ENCODE measurements around the gene FAM98C. TPM values are rescaled to one million over a fixed set of nuclear protein-coding genes. Genes with fewer than 3 reads are reported as not detected.

The FAM98C gene
- total RNA-seq, 1 experiment from 2014 or later: 10.2 TPM

DNA sequence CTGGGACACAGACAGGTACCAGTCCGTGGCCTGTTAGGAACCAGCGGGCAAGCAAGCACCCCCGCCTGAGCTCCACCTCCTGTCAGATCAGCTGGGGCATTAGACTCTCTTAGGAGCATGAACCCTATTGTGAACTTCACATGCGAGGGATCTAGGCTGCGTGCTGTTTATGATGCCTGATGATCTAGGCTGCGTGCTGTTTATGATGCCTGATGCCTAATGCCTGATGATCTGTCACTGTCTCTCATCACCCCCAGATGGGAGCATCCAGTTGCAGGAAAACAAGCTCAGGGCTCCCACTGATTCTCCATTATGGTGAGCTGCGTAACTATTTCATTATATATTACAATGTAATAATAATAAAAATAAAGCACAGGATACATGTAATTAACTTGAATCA lies 19.5 kb downstream of the FAM98C start:
- no peak for ATAC-seq
- Mint-ChIP-seq H3K27me3 (ENCODE audit: low read depth) (peaks cover 21% of the 10 kb centered on the region), H3K4me3 (no peak overlapping the region), H3K27ac (no peak overlapping the region), H3K9me3 (no peaks in the 10 kb centered on the region), H3K4me1 (peaks cover 22% of the 10 kb centered on the region), H3K36me3 (no peaks in the 10 kb centered on the region)
- CTCF ChIA-PET: interaction anchor here (1.0 to 7.7 kb wide), 2 partner anchors 12 to 19 kb away, joined by 3 to 55 read pairs; partner anchors contain the start of gene FAM98C
- POLR2A ChIA-PET: interaction anchor here (0.6 kb wide), 1 partner anchor 10 kb away, joined by 3 read pairs; no protein-coding TSS in a partner anchor
- no peak for DNase-seq (ENCODE audit: low spot score)
- TF ChIP-seq ATF6 (CRISPR knock-in tag; IDR thresholded peaks at IDR 0.05) (no peak), FOXP4 (CRISPR knock-in tag; IDR thresholded peaks at IDR 0.05) (no peak), SP1 (CRISPR knock-in tag; conservative IDR thresholded peaks at IDR 0.05) (no peak), ESRRA (CRISPR knock-in tag; IDR thresholded peaks at IDR 0.05; ENCODE audit: borderline replicate concordance) (no peak), E2F1 (CRISPR knock-in tag; IDR thresholded peaks at IDR 0.05) (no peak), KAT7 (CRISPR knock-in tag; IDR thresholded peaks at IDR 0.05; ENCODE audit: borderline replicate concordance) (no peak), ZMAT4 (CRISPR knock-in tag; IDR thresholded peaks at IDR 0.05) (no peak), ZNF121 (CRISPR knock-in tag; IDR thresholded peaks at IDR 0.05) (no peak), ZNF416 (CRISPR knock-in tag; IDR thresholded peaks at IDR 0.05) (no peak)
- TF ChIP-seq, protein P1, sequence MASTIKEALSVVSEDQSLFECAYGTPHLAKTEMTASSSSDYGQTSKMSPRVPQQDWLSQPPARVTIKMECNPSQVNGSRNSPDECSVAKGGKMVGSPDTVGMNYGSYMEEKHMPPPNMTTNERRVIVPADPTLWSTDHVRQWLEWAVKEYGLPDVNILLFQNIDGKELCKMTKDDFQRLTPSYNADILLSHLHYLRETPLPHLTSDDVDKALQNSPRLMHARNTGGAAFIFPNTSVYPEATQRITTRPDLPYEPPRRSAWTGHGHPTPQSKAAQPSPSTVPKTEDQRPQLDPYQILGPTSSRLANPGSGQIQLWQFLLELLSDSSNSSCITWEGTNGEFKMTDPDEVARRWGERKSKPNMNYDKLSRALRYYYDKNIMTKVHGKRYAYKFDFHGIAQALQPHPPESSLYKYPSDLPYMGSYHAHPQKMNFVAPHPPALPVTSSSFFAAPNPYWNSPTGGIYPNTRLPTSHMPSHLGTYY (CRISPR knock-in tag; IDR thresholded peaks at IDR 0.05): no peak

DNA sequence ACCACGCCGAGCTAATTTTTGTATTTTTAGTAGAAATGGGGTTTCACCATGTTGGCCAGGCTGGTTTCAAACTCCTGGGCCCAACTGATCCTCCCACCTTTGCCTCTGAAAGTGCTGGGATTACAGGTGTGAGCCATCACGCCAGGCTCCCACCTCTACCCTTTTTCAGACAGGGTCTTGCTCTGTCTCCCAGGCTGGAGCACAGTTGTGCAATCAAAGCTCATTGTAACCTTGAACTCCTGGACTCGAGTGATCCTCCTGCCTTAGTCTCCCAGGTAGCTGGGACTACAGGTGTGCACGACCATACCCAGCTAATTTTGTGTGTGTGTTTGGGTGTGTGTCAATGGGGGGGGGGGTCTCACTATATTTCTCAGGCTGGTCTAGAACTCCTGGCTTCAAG lies 21.4 kb downstream of the FAM98C start:
- POLR2A ChIA-PET: no interaction called here
- Mint-ChIP-seq H3K27me3 (ENCODE audit: low read depth) (peaks cover 8% of the 10 kb centered on the region), H3K36me3 (no peaks in the 10 kb centered on the region), H3K4me3 (no peak overlapping the region), H3K9me3 (no peaks in the 10 kb centered on the region), H3K27ac (no peak overlapping the region), H3K4me1 (peaks cover 16% of the 10 kb centered on the region)
- CTCF ChIA-PET: interaction anchor here (0.7 to 4.3 kb wide), 2 partner anchors 15 to 21 kb away, joined by 3 to 49 read pairs; partner anchors contain the start of gene FAM98C
- ATAC-seq: no peak
- DNase-seq (ENCODE audit: low spot score): no peak
- TF ChIP-seq ZNF232 (CRISPR knock-in tag; IDR thresholded peaks at IDR 0.05): no peak
- TF ChIP-seq KAT7 (CRISPR knock-in tag; IDR thresholded peaks at IDR 0.05; ENCODE audit: borderline replicate concordance): no peak
- TF ChIP-seq, protein P2, sequence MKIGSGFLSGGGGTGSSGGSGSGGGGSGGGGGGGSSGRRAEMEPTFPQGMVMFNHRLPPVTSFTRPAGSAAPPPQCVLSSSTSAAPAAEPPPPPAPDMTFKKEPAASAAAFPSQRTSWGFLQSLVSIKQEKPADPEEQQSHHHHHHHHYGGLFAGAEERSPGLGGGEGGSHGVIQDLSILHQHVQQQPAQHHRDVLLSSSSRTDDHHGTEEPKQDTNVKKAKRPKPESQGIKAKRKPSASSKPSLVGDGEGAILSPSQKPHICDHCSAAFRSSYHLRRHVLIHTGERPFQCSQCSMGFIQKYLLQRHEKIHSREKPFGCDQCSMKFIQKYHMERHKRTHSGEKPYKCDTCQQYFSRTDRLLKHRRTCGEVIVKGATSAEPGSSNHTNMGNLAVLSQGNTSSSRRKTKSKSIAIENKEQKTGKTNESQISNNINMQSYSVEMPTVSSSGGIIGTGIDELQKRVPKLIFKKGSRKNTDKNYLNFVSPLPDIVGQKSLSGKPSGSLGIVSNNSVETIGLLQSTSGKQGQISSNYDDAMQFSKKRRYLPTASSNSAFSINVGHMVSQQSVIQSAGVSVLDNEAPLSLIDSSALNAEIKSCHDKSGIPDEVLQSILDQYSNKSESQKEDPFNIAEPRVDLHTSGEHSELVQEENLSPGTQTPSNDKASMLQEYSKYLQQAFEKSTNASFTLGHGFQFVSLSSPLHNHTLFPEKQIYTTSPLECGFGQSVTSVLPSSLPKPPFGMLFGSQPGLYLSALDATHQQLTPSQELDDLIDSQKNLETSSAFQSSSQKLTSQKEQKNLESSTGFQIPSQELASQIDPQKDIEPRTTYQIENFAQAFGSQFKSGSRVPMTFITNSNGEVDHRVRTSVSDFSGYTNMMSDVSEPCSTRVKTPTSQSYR (CRISPR knock-in tag; IDR thresholded peaks at IDR 0.05): no peak
- no peak for TF ChIP-seq IRF2 (CRISPR knock-in tag; IDR thresholded peaks at IDR 0.05; ENCODE audit: borderline replicate concordance, low read depth)
- no peak for TF ChIP-seq ZMAT4 (CRISPR knock-in tag; IDR thresholded peaks at IDR 0.05)
- no peak for TF ChIP-seq NR1H2 (CRISPR knock-in tag; IDR thresholded peaks at IDR 0.05)
- TF ChIP-seq, protein P3, sequence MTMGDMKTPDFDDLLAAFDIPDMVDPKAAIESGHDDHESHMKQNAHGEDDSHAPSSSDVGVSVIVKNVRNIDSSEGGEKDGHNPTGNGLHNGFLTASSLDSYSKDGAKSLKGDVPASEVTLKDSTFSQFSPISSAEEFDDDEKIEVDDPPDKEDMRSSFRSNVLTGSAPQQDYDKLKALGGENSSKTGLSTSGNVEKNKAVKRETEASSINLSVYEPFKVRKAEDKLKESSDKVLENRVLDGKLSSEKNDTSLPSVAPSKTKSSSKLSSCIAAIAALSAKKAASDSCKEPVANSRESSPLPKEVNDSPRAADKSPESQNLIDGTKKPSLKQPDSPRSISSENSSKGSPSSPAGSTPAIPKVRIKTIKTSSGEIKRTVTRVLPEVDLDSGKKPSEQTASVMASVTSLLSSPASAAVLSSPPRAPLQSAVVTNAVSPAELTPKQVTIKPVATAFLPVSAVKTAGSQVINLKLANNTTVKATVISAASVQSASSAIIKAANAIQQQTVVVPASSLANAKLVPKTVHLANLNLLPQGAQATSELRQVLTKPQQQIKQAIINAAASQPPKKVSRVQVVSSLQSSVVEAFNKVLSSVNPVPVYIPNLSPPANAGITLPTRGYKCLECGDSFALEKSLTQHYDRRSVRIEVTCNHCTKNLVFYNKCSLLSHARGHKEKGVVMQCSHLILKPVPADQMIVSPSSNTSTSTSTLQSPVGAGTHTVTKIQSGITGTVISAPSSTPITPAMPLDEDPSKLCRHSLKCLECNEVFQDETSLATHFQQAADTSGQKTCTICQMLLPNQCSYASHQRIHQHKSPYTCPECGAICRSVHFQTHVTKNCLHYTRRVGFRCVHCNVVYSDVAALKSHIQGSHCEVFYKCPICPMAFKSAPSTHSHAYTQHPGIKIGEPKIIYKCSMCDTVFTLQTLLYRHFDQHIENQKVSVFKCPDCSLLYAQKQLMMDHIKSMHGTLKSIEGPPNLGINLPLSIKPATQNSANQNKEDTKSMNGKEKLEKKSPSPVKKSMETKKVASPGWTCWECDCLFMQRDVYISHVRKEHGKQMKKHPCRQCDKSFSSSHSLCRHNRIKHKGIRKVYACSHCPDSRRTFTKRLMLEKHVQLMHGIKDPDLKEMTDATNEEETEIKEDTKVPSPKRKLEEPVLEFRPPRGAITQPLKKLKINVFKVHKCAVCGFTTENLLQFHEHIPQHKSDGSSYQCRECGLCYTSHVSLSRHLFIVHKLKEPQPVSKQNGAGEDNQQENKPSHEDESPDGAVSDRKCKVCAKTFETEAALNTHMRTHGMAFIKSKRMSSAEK (CRISPR knock-in tag; IDR thresholded peaks at IDR 0.05; ENCODE audit: borderline replicate concordance): no peak
- TF ChIP-seq NFATC4 (CRISPR knock-in tag; IDR thresholded peaks at IDR 0.05): no peak
- no peak for TF ChIP-seq ZNF512 (CRISPR knock-in tag; IDR thresholded peaks at IDR 0.05; ENCODE audit: borderline replicate concordance)

Data from WTC11 (cell line).